WTC11 (cell line): Measurements from ENCODE around the gene PDE6H. TPM values are rescaled to one million over a fixed set of nuclear protein-coding genes. Genes with fewer than 3 reads are reported as not detected.

Source experiments
- ATAC-seq: fragments of 200-7000 bp; cut with Tn5 transposase; 2 replicates; pipeline ENCODE4 v1.10.0; 2021; ENCODE audit warnings: mild to moderate bottlenecking, moderate library complexity
- CTCF ChIA-PET: fragments of 300-600 bp; sonication (Branson Sonifier 250); formaldehyde crosslinking; loops from one replicate; lab custom pipeline; 2021; ENCODE audit warnings: antibody characterized with exemption; lab: Charles Lee
- POLR2A ChIA-PET: fragments of 350-600 bp; sonication (Branson Sonifier 250); formaldehyde crosslinking; loops from one replicate; lab custom pipeline; 2021; ENCODE audit warnings: antibody characterized with exemption; lab: Charles Lee
- DNase-seq: peaks from one replicate; pipeline ENCODE4 v3.0.0; 2021; ENCODE audit warnings: low spot score
- H3K27ac Mint-ChIP-seq: 2 replicates; pipeline ENCODE4 v1.8.0; 2021; ENCODE audit warnings: mixed read lengths
- H3K27me3 Mint-ChIP-seq: 2 replicates; pipeline ENCODE4 v1.8.0; 2021; ENCODE audit warnings: low read depth, mild to moderate bottlenecking, moderate library complexity, mixed read lengths
- H3K36me3 Mint-ChIP-seq: 2 replicates; pipeline ENCODE4 v1.8.0; 2021; ENCODE audit warnings: mixed read lengths
- H3K4me1 Mint-ChIP-seq: 2 replicates; pipeline ENCODE4 v1.8.0; 2022; ENCODE audit warnings: mixed read lengths
- H3K4me3 Mint-ChIP-seq: 2 replicates; pipeline ENCODE4 v1.8.0; 2021; ENCODE audit warnings: mild to moderate bottlenecking, moderate library complexity, mixed read lengths
- H3K9me3 Mint-ChIP-seq: 2 replicates; pipeline ENCODE4 v1.8.0; 2021; ENCODE audit warnings: mixed read lengths
- ARID4B ChIP-seq: sonication (generic); formaldehyde crosslinking; IDR thresholded peaks from 2 replicates; pipeline ENCODE4 v1.8.0; 2023; ENCODE audit warnings: missing genetic modification reagents, mild to moderate bottlenecking, borderline replicate concordance
- ATF2 ChIP-seq: sonication (generic); formaldehyde crosslinking; IDR thresholded peaks from 2 replicates; pipeline ENCODE4 v1.8.1; 2022; ENCODE audit warnings: low read depth, missing genetic modification reagents, borderline replicate concordance
- ATF3 ChIP-seq: sonication (generic); formaldehyde crosslinking; conservative IDR thresholded peaks from 2 replicates; pipeline ENCODE4 v1.8.1; 2022; ENCODE audit warnings: mild to moderate bottlenecking, missing genetic modification reagents
- FOXJ3 ChIP-seq: sonication (generic); formaldehyde crosslinking; IDR thresholded peaks from 2 replicates; pipeline ENCODE4 v1.9.0; 2021; ENCODE audit warnings: missing genetic modification reagents, mild to moderate bottlenecking, borderline replicate concordance
- GRHL2 ChIP-seq: fragments of 250-450 bp; sonication (Bioruptor Pico); IDR thresholded peaks from 2 replicates; pipeline ENCODE4 v1.8.0; 2022; ENCODE audit warnings: mild to moderate bottlenecking, moderate library complexity; ENCODE audit not compliant: insufficient replicate concordance, severe bottlenecking
- GTF2I ChIP-seq: fragments of 250-450 bp; sonication (Bioruptor Pico); conservative IDR thresholded peaks from 2 replicates; pipeline ENCODE4 v1.4.0; 2021; ENCODE audit warnings: mild to moderate bottlenecking
- IRF2 ChIP-seq: sonication (generic); formaldehyde crosslinking; IDR thresholded peaks from 2 replicates; pipeline ENCODE4 v1.8.0; 2022; ENCODE audit warnings: low read depth, missing genetic modification reagents, borderline replicate concordance
- MAX ChIP-seq: sonication (generic); formaldehyde crosslinking; IDR thresholded peaks from 2 replicates; pipeline ENCODE4 v1.8.0; 2022; ENCODE audit warnings: mild to moderate bottlenecking, missing genetic modification reagents
- NFE2L1 ChIP-seq: sonication (generic); formaldehyde crosslinking; IDR thresholded peaks from 2 replicates; pipeline ENCODE4 v1.8.1; 2023; ENCODE audit warnings: missing genetic modification reagents
- SMAD4 ChIP-seq: sonication (generic); formaldehyde crosslinking; IDR thresholded peaks from 2 replicates; pipeline ENCODE4 v1.8.0; 2022; ENCODE audit warnings: mild to moderate bottlenecking, missing genetic modification reagents
- ZNF121 ChIP-seq: sonication (generic); formaldehyde crosslinking; IDR thresholded peaks from 2 replicates; pipeline ENCODE4 v1.8.0; 2023; ENCODE audit warnings: missing genetic modification reagents
- ZNF232 ChIP-seq: sonication (generic); formaldehyde crosslinking; IDR thresholded peaks from 2 replicates; pipeline ENCODE4 v1.8.0; 2022; ENCODE audit warnings: mild to moderate bottlenecking, missing genetic modification reagents
- total RNA-seq: library from RNA; stranded (reverse); gene quantifications from 3 replicates; pipeline ENCODE4 v1.2.3, GENCODE V29; 2021
- TF ChIP-seq, protein P1 (sequence below): sonication (generic); formaldehyde crosslinking; conservative IDR thresholded peaks from 2 replicates; pipeline ENCODE4 v1.8.1; 2023; ENCODE audit warnings: mild to moderate bottlenecking, low read depth, missing genetic modification reagents, moderate library complexity
- TF ChIP-seq, protein P2 (sequence below): sonication (generic); formaldehyde crosslinking; IDR thresholded peaks from 2 replicates; pipeline ENCODE4 v1.8.1; 2022; ENCODE audit warnings: mild to moderate bottlenecking, missing genetic modification reagents, moderate library complexity, borderline replicate concordance
- TF ChIP-seq, protein P3 (sequence below): sonication (generic); formaldehyde crosslinking; IDR thresholded peaks from 2 replicates; pipeline ENCODE4 v1.8.0; 2022; ENCODE audit warnings: mild to moderate bottlenecking, missing genetic modification reagents
- TF ChIP-seq, protein P4 (sequence below): sonication (generic); formaldehyde crosslinking; IDR thresholded peaks from 2 replicates; pipeline ENCODE4 v1.8.1; 2022; ENCODE audit warnings: missing genetic modification reagents, borderline replicate concordance

PDE6H gene
- total RNA-seq, 1 experiment from 2014 or later: not detected

- TF ChIP-seq, protein P1, sequence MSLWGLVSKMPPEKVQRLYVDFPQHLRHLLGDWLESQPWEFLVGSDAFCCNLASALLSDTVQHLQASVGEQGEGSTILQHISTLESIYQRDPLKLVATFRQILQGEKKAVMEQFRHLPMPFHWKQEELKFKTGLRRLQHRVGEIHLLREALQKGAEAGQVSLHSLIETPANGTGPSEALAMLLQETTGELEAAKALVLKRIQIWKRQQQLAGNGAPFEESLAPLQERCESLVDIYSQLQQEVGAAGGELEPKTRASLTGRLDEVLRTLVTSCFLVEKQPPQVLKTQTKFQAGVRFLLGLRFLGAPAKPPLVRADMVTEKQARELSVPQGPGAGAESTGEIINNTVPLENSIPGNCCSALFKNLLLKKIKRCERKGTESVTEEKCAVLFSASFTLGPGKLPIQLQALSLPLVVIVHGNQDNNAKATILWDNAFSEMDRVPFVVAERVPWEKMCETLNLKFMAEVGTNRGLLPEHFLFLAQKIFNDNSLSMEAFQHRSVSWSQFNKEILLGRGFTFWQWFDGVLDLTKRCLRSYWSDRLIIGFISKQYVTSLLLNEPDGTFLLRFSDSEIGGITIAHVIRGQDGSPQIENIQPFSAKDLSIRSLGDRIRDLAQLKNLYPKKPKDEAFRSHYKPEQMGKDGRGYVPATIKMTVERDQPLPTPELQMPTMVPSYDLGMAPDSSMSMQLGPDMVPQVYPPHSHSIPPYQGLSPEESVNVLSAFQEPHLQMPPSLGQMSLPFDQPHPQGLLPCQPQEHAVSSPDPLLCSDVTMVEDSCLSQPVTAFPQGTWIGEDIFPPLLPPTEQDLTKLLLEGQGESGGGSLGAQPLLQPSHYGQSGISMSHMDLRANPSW: no peak
- TF ChIP-seq ARID4B (CRISPR knock-in tag): no peak
- TF ChIP-seq ZNF121: no peak
- TF ChIP-seq, protein P2, sequence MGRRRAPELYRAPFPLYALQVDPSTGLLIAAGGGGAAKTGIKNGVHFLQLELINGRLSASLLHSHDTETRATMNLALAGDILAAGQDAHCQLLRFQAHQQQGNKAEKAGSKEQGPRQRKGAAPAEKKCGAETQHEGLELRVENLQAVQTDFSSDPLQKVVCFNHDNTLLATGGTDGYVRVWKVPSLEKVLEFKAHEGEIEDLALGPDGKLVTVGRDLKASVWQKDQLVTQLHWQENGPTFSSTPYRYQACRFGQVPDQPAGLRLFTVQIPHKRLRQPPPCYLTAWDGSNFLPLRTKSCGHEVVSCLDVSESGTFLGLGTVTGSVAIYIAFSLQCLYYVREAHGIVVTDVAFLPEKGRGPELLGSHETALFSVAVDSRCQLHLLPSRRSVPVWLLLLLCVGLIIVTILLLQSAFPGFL: no peak
- no peak for TF ChIP-seq NFE2L1 (CRISPR knock-in tag)
- TF ChIP-seq SMAD4 (CRISPR knock-in tag): no peak
- no peak for TF ChIP-seq GRHL2
Observed at GRCh38 chr12:14958361-14959125, 14.3 kb upstream of the PDE6H start (continued).

GRCh38 chr12:14959126-14959440 is 13.8 kb upstream of the PDE6H start:
- Mint-ChIP-seq H3K4me1 (peaks cover 42% of the 10 kb centered on the region), H3K9me3 (no peaks in the 10 kb centered on the region), H3K4me3 (no peak overlapping the region), H3K27ac (no peak overlapping the region), H3K36me3 (no peaks in the 10 kb centered on the region), H3K27me3 (no peaks in the 10 kb centered on the region)
- POLR2A ChIA-PET: no interaction called here
- DNase-seq (no peak), ATAC-seq (no peak)
- CTCF ChIA-PET: interaction anchor here (1.3 kb wide), 1 partner anchor 22 kb away, joined by 4 read pairs; no protein-coding TSS in a partner anchor
- TF ChIP-seq ATF3: no peak
- TF ChIP-seq GTF2I (CRISPR knock-in tag): no peak
- TF ChIP-seq ZNF232: no peak
- no peak for TF ChIP-seq ATF2 (CRISPR knock-in tag)
- TF ChIP-seq IRF2 (CRISPR knock-in tag): no peak
- TF ChIP-seq ARID4B (CRISPR knock-in tag): no peak
- TF ChIP-seq, protein P3, sequence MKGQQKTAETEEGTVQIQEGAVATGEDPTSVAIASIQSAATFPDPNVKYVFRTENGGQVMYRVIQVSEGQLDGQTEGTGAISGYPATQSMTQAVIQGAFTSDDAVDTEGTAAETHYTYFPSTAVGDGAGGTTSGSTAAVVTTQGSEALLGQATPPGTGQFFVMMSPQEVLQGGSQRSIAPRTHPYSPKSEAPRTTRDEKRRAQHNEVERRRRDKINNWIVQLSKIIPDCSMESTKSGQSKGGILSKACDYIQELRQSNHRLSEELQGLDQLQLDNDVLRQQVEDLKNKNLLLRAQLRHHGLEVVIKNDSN: no peak
- TF ChIP-seq, protein P4, sequence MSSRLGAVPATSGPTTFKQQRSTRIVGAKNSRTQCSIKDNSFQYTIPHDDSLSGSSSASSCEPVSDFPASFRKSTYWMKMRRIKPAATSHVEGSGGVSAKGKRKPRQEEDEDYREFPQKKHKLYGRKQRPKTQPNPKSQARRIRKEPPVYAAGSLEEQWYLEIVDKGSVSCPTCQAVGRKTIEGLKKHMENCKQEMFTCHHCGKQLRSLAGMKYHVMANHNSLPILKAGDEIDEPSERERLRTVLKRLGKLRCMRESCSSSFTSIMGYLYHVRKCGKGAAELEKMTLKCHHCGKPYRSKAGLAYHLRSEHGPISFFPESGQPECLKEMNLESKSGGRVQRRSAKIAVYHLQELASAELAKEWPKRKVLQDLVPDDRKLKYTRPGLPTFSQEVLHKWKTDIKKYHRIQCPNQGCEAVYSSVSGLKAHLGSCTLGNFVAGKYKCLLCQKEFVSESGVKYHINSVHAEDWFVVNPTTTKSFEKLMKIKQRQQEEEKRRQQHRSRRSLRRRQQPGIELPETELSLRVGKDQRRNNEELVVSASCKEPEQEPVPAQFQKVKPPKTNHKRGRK (CRISPR knock-in tag): no peak
- no peak for TF ChIP-seq FOXJ3 (CRISPR knock-in tag)
- no peak for TF ChIP-seq SMAD4 (CRISPR knock-in tag)
- TF ChIP-seq MAX (CRISPR knock-in tag): no peak
